Upper lobe of right lung (tissue), 1 donor: Measurements from ENCODE around the gene PCNX4. TPM values are rescaled to one million over a fixed set of nuclear protein-coding genes. Genes with fewer than 3 reads are reported as not detected.

ENCODE experiments used
- ATAC-seq: fragments of 200-7000 bp; cut with Tn5 transposase; one replicate; pipeline ENCODE4 v1.9.1; 2020; ENCODE audit warnings: mild to moderate bottlenecking, moderate library complexity
- DNase-seq: peaks from one replicate; pipeline ENCODE4 v3.0.0-alpha.2; 2020
- H3K27ac ChIP-seq: fragments of 200-600 bp; one replicate; pipeline ENCODE4 v1.8.0; 2022
- H3K27me3 ChIP-seq: fragments of 200-600 bp; one replicate; pipeline ENCODE4 v1.8.0; 2022; ENCODE audit warnings: mild to moderate bottlenecking
- H3K36me3 ChIP-seq: fragments of 200-600 bp; one replicate; pipeline ENCODE4 v1.8.0; 2022
- H3K4me1 ChIP-seq: fragments of 200-600 bp; one replicate; pipeline ENCODE4 v1.8.0; 2022
- H3K4me3 ChIP-seq: fragments of 200-600 bp; one replicate; pipeline ENCODE4 v1.8.0; 2022; ENCODE audit warnings: mild to moderate bottlenecking
- H3K9me3 ChIP-seq: fragments of 200-600 bp; one replicate; pipeline ENCODE4 v1.8.0; 2022
- intact Hi-C: fragments of 100-400 bp; cut with DNase I; formaldehyde crosslinking; loops from one replicate; pipeline ENCODE4 v1.11.0; 2022
- total RNA-seq: library from RNA; stranded (reverse); fragmentation: NEBNext Ultra II Directional; extraction: Animal tissue kit (Norgen Biotek cat#: 25700); gene quantifications from one replicate; pipeline ENCODE4 v1.2.1, GENCODE V29; 2021
- TF ChIP-seq, protein P1 (sequence below): fragments of 200-600 bp; IDR thresholded peaks from one replicate; pipeline ENCODE4 v1.8.0; 2022; ENCODE audit warnings: antibody characterized with exemption
- donor health status: DM: no; HTN: yes; CAD: no; lungs with severe emphysema.

PCNX4 gene
- total RNA-seq, 1 donor from 2014 or later: 39.9 TPM

- ATAC-seq (peak; percentile 41), DNase-seq (no peak)
- Histone ChIP-seq H3K9me3 (no peaks in the 10 kb centered on the region), H3K27ac (no peak overlapping the region), H3K4me1 (no peaks in the 10 kb centered on the region), H3K27me3 (no peaks in the 10 kb centered on the region), H3K4me3 (no peak overlapping the region), H3K36me3 (no peaks in the 10 kb centered on the region)
- TF ChIP-seq, protein P1, sequence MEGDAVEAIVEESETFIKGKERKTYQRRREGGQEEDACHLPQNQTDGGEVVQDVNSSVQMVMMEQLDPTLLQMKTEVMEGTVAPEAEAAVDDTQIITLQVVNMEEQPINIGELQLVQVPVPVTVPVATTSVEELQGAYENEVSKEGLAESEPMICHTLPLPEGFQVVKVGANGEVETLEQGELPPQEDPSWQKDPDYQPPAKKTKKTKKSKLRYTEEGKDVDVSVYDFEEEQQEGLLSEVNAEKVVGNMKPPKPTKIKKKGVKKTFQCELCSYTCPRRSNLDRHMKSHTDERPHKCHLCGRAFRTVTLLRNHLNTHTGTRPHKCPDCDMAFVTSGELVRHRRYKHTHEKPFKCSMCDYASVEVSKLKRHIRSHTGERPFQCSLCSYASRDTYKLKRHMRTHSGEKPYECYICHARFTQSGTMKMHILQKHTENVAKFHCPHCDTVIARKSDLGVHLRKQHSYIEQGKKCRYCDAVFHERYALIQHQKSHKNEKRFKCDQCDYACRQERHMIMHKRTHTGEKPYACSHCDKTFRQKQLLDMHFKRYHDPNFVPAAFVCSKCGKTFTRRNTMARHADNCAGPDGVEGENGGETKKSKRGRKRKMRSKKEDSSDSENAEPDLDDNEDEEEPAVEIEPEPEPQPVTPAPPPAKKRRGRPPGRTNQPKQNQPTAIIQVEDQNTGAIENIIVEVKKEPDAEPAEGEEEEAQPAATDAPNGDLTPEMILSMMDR: peak; percentile 67
- intact Hi-C loops: loop anchor here (10.0 kb wide), 1 partner anchor 120 kb away; no protein-coding TSS in a partner anchor
Observed at GRCh38 chr14:60064491-60065072, 27.1 kb upstream of the PCNX4 start.

GRCh38 chr14:60067882-60068281 is 23.8 kb upstream of the PCNX4 start:
- Histone ChIP-seq H3K9me3 (no peaks in the 10 kb centered on the region), H3K27ac (no peak overlapping the region), H3K4me3 (no peak overlapping the region), H3K4me1 (no peaks in the 10 kb centered on the region), H3K36me3 (no peaks in the 10 kb centered on the region), H3K27me3 (no peaks in the 10 kb centered on the region)
- intact Hi-C loops: loop anchor here (10.0 kb wide), 1 partner anchor 117 kb away; no protein-coding TSS in a partner anchor
- DNase-seq (no peak), ATAC-seq (no peak)
- TF ChIP-seq, protein P1: no peak

DNA sequence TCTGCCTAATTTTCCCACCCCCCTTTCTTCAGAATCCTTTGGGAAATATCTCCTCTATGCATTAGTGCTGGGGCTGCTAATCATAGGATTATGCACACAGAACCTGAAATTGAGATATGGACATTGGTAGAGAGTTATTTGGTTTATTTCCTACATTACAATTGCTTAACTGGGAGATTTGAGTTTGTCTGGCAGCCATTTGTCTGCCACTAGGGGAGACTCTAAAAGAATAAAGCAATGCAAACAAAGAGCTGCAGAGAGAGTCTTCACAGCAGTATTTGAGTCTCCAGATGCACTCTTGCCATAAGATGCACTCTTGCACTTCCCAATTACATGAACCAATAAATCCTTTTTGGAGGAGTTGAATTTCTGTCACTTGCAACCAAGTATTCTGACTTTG is 12.0 kb upstream of the PCNX4 start:
- no peaks in the 10 kb centered on the region for H3K9me3 ChIP-seq
- no peaks in the 10 kb centered on the region for H3K27me3 ChIP-seq
- H3K36me3 ChIP-seq: no peaks in the 10 kb centered on the region
- TF ChIP-seq, protein P1: no peak
- intact Hi-C loops: no loop called here
- DNase-seq (no peak), ATAC-seq (no peak)
- H3K4me3 ChIP-seq: no peak overlapping the region
- no peaks in the 10 kb centered on the region for H3K4me1 ChIP-seq
- no peak overlapping the region for H3K27ac ChIP-seq

DNA sequence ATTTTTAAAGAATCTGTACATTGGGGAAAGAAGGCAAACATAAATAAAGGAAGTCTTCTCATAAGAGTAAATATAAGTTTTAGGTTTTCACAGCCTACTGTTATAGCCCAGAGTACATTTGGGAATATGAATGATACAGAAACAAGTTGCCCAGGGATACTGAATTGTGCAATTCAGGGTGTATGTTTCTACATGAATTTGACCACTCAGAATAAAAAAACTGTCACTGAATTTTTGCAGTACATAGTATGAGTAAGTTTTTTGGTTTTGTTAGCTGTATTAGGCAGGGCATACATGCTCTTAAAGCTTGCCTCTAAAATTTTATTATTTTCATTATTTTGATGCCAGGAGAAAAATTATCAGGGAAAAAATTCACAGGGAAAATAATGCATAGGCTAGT is 6.6 kb upstream of the PCNX4 start:
- Histone ChIP-seq H3K27ac (no peak overlapping the region), H3K36me3 (no peaks in the 10 kb centered on the region), H3K9me3 (no peaks in the 10 kb centered on the region), H3K4me3 (no peak overlapping the region), H3K4me1 (no peaks in the 10 kb centered on the region), H3K27me3 (no peaks in the 10 kb centered on the region)
- ATAC-seq (no peak), DNase-seq (no peak)
- TF ChIP-seq, protein P1: no peak
- intact Hi-C loops: no loop called here

GRCh38 chr14:60085693-60086092 is 6.0 kb upstream of the PCNX4 start:
- intact Hi-C loops: no loop called here
- H3K4me3 ChIP-seq: no peak overlapping the region
- H3K27ac ChIP-seq: no peak overlapping the region
- no peaks in the 10 kb centered on the region for H3K36me3 ChIP-seq
- no peaks in the 10 kb centered on the region for H3K27me3 ChIP-seq
- DNase-seq (no peak), ATAC-seq (no peak)
- TF ChIP-seq, protein P1: no peak
- no peaks in the 10 kb centered on the region for H3K9me3 ChIP-seq
- H3K4me1 ChIP-seq: no peaks in the 10 kb centered on the region

GRCh38 chr14:60087668-60088067 is 4.1 kb upstream of the PCNX4 start:
- ATAC-seq (no peak), DNase-seq (no peak)
- Histone ChIP-seq H3K9me3 (no peaks in the 10 kb centered on the region), H3K27me3 (no peaks in the 10 kb centered on the region), H3K4me3 (no peak overlapping the region), H3K27ac (no peak overlapping the region), H3K4me1 (no peaks in the 10 kb centered on the region), H3K36me3 (no peaks in the 10 kb centered on the region)
- intact Hi-C loops: no loop called here
- TF ChIP-seq, protein P1: no peak
